ENCODE results near the gene KIAA1586. TPM values are rescaled to one million over a fixed set of nuclear protein-coding genes. Genes with fewer than 3 reads are reported as not detected.
"Not testable (repeated sequence)": the region's sequence is repeated elsewhere in the genome, so short reads cannot be mapped to it uniquely, and the experiment has no call there.

Gene KIAA1586
- total RNA-seq, 2 experiments from 2014 or later, result 14.1 to 15.0 TPM

- Mint-ChIP-seq H3K4me1 (no peaks in the 10 kb centered on the region), H3K36me3 (peaks cover 5% of the 10 kb centered on the region), H3K27ac (no peak overlapping the region), H3K27me3 (peaks cover 36% of the 10 kb centered on the region), H3K4me3 (no peak overlapping the region), H3K9me3 (ENCODE audit: low read depth) (peaks cover 12% of the 10 kb centered on the region)
- DNase-seq (no peak), ATAC-seq (no peak)
- CTCF ChIA-PET, result interaction anchor here (0.8 to 0.9 kb wide), 2 partner anchors 65 to 69 kb away, joined by 3 to 4 read pairs; no protein-coding TSS in a partner anchor
Measured at GRCh38 chr6:57024321-57024720, 22.2 kb upstream of the KIAA1586 start.

GRCh38 chr6:57024775-57025174 is 21.7 kb upstream of the KIAA1586 start:
- no peak for DNase-seq
- Mint-ChIP-seq H3K27me3 (peaks cover 34% of the 10 kb centered on the region), H3K36me3 (peaks cover 5% of the 10 kb centered on the region), H3K9me3 (ENCODE audit: low read depth) (peaks cover 12% of the 10 kb centered on the region), H3K4me3 (no peak overlapping the region), H3K27ac (no peak overlapping the region), H3K4me1 (no peaks in the 10 kb centered on the region)
- no peak for ATAC-seq
- CTCF ChIA-PET, result interaction anchor here (0.9 kb wide), 1 partner anchor 69 kb away, joined by 4 read pairs; no protein-coding TSS in a partner anchor

GRCh38 chr6:57026001-57026400 is 20.5 kb upstream of the KIAA1586 start:
- peaks cover 34% of the 10 kb centered on the region for H3K27me3 Mint-ChIP-seq
- H3K4me3 Mint-ChIP-seq, result no peak overlapping the region
- ATAC-seq, result no peak
- CTCF ChIA-PET, result interaction anchor here (1.1 kb wide), 1 partner anchor 239 kb away, joined by 3 read pairs; no protein-coding TSS in a partner anchor
- H3K36me3 Mint-ChIP-seq, result peaks cover 5% of the 10 kb centered on the region
- H3K4me1 Mint-ChIP-seq, result no peaks in the 10 kb centered on the region
- no peak for DNase-seq
- no peak overlapping the region for H3K27ac Mint-ChIP-seq
- peaks cover 12% of the 10 kb centered on the region for H3K9me3 Mint-ChIP-seq (ENCODE audit: low read depth)

- H3K4me3 Mint-ChIP-seq, result no peak overlapping the region
- no peak for DNase-seq
- no peak overlapping the region for H3K27ac Mint-ChIP-seq
- peaks cover 5% of the 10 kb centered on the region for H3K36me3 Mint-ChIP-seq
- peaks cover 37% of the 10 kb centered on the region for H3K27me3 Mint-ChIP-seq
- ATAC-seq, result no peak
- H3K4me1 Mint-ChIP-seq, result no peaks in the 10 kb centered on the region
- CTCF ChIA-PET, result no interaction called here
- peaks cover 12% of the 10 kb centered on the region for H3K9me3 Mint-ChIP-seq (ENCODE audit: low read depth)
Measured at GRCh38 chr6:57027301-57027700, 19.2 kb upstream of the KIAA1586 start.

- CTCF ChIA-PET, result no interaction called here
- ATAC-seq, result no peak
- H3K4me1 Mint-ChIP-seq, result no peaks in the 10 kb centered on the region
Measured at GRCh38 chr6:57029213-57029612, 17.3 kb upstream of the KIAA1586 start.

GRCh38 chr6:57033228-57033627 is 13.3 kb upstream of the KIAA1586 start:
- DNase-seq, result no peak
- H3K36me3 Mint-ChIP-seq, result no peaks in the 10 kb centered on the region
- H3K27me3 Mint-ChIP-seq, result peaks cover 49% of the 10 kb centered on the region
- no peaks in the 10 kb centered on the region for H3K4me1 Mint-ChIP-seq
- CTCF ChIA-PET, result no interaction called here
- no peak overlapping the region for H3K27ac Mint-ChIP-seq
- H3K4me3 Mint-ChIP-seq, result no peak overlapping the region
- ATAC-seq, result no peak
- no peaks in the 10 kb centered on the region for H3K9me3 Mint-ChIP-seq (ENCODE audit: low read depth)

More at GRCh38 chr6:57029213-57029612, 17.3 kb upstream of the KIAA1586 start:
- peaks cover 5% of the 10 kb centered on the region for H3K36me3 Mint-ChIP-seq
- H3K4me3 Mint-ChIP-seq, result no peak overlapping the region
- H3K27me3 Mint-ChIP-seq, result peaks cover 45% of the 10 kb centered on the region
- DNase-seq, result no peak
- no peak overlapping the region for H3K27ac Mint-ChIP-seq
- H3K9me3 Mint-ChIP-seq (ENCODE audit: low read depth), result peaks cover 11% of the 10 kb centered on the region

DNA sequence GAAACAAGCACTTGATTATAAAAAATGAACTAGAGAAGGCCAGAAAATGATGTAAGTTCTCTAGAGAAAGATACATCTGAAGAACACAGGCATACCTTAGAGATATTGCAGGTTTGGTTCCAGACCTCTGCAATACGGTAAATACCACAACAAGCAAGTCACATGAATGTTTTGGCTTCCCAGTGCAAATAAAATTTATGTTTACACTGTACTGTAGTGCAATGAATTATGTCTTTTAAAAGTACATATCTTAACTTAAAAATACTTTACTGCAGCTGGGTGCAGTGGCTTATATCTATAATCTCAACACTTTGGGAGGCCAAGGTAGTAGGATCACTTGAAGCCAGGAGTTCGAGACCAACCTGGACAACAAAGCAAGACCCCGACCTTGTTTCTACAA is 10.9 kb upstream of the KIAA1586 start:
- no peaks in the 10 kb centered on the region for H3K4me1 Mint-ChIP-seq
- CTCF ChIA-PET, result interaction anchor here (0.9 kb wide), 1 partner anchor 24 kb away, joined by 6 read pairs; no protein-coding TSS in a partner anchor
- no peak overlapping the region for H3K4me3 Mint-ChIP-seq
- ATAC-seq (no peak), DNase-seq (no peak)
- peaks cover 52% of the 10 kb centered on the region for H3K27me3 Mint-ChIP-seq
- H3K27ac Mint-ChIP-seq, result no peak overlapping the region
- H3K36me3 Mint-ChIP-seq, result no peaks in the 10 kb centered on the region
- H3K9me3 Mint-ChIP-seq (ENCODE audit: low read depth), result no peaks in the 10 kb centered on the region

DNA sequence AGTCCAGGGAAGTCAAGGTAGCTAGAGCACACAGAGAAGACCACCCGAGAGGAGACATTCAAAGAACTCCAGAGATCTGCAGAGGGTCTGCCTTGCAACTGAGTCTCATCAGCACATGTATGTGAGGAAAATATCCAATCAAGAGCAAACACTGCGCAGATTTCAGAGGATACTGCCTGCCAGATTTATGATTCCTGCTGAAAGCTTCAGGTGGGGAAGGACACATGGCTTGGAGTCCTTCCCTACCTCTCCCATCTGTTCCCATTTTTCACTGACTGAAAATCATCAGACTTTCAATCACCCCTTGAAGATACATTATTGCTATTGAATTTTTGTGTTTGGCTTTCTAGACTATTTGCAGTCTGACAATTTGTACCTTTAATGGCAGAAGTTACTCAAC is 7.6 kb upstream of the KIAA1586 start:
- H3K27me3 Mint-ChIP-seq, result peaks cover 62% of the 10 kb centered on the region
- H3K27ac Mint-ChIP-seq, result no peak overlapping the region
- ATAC-seq (no peak), DNase-seq (no peak)
- H3K4me3 Mint-ChIP-seq, result no peak overlapping the region
- CTCF ChIA-PET, result no interaction called here
- H3K9me3 Mint-ChIP-seq (ENCODE audit: low read depth), result no peaks in the 10 kb centered on the region
- H3K36me3 Mint-ChIP-seq, result no peaks in the 10 kb centered on the region
- H3K4me1 Mint-ChIP-seq, result no peaks in the 10 kb centered on the region

DNA sequence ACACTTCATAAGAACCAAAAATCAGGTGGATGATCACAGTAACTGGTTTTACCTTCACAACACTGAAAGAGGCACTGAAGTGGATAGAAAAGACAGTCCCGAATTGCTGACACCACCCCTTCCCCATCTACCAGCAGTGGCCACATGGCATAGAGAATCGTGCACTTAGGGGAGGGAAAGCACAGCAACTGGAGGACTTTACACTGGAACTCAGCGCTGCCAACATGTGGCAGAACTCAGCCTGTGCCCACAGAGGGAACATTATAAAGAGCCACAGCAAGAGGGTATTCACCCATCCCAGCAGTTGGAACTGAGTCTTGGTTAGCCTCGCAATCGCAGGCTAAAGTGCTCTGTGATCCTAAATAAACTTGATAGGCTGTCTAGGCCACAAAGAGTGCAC is 6.5 kb upstream of the KIAA1586 start:
- CTCF ChIA-PET, result no interaction called here
- Mint-ChIP-seq H3K9me3 (ENCODE audit: low read depth) (no peaks in the 10 kb centered on the region), H3K27ac (no peak overlapping the region), H3K4me1 (no peaks in the 10 kb centered on the region), H3K36me3 (no peaks in the 10 kb centered on the region), H3K4me3 (no peak overlapping the region), H3K27me3 (peaks cover 64% of the 10 kb centered on the region)
- ATAC-seq, result no peak
- DNase-seq, result no peak

- H3K27ac Mint-ChIP-seq; DNase-seq; H3K9me3 Mint-ChIP-seq (ENCODE audit: low read depth); ATAC-seq; H3K36me3 Mint-ChIP-seq; H3K4me3 Mint-ChIP-seq; CTCF ChIA-PET: not testable (repeated sequence)
- Mint-ChIP-seq H3K27me3 (peaks cover 47% of the 10 kb centered on the region), H3K4me1 (peaks cover 15% of the 10 kb centered on the region)
Measured at GRCh38 chr6:57044061-57044460, 2.4 kb upstream of the KIAA1586 start.

DNA sequence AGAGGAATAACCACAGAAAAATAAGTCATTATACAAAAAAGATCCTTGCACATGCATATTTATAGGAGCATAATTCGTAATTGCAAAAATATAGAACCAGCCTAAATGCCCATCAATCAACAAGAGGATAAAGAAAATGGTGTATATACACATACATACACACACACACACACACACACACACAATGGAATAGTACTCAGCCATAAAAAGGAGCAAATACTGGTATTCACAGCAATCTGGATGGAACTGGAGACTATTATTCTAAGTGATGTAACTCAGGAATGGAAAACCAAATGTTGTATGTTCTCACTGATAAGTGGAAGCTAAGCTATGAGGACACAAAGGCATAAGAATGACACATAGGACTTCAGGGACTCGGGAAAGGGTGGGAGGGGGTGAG is 1.9 kb upstream of the KIAA1586 start:
- H3K36me3 Mint-ChIP-seq, result peaks cover 13% of the 10 kb centered on the region
- no peak overlapping the region for H3K27ac Mint-ChIP-seq
- ATAC-seq (no peak), DNase-seq (no peak)
- H3K9me3 Mint-ChIP-seq (ENCODE audit: low read depth), result no peaks in the 10 kb centered on the region
- no peak overlapping the region for H3K4me3 Mint-ChIP-seq
- H3K27me3 Mint-ChIP-seq, result peaks cover 44% of the 10 kb centered on the region
- peaks cover 20% of the 10 kb centered on the region for H3K4me1 Mint-ChIP-seq
- CTCF ChIA-PET, result interaction anchor here (0.6 to 1.0 kb wide), 2 partner anchors 12 to 23 kb away, joined by 3 to 4 read pairs; no protein-coding TSS in a partner anchor

- H3K36me3 Mint-ChIP-seq, result peaks cover 26% of the 10 kb centered on the region
- H3K27me3 Mint-ChIP-seq, result peaks cover 32% of the 10 kb centered on the region
- ATAC-seq, result peak; percentile 16
- DNase-seq; H3K9me3 Mint-ChIP-seq (ENCODE audit: low read depth); H3K27ac Mint-ChIP-seq; H3K4me3 Mint-ChIP-seq; CTCF ChIA-PET: not testable (repeated sequence)
- peaks cover 22% of the 10 kb centered on the region for H3K4me1 Mint-ChIP-seq
Measured at GRCh38 chr6:57047257-57047585, 728 bp downstream of the KIAA1586 start.

DNA sequence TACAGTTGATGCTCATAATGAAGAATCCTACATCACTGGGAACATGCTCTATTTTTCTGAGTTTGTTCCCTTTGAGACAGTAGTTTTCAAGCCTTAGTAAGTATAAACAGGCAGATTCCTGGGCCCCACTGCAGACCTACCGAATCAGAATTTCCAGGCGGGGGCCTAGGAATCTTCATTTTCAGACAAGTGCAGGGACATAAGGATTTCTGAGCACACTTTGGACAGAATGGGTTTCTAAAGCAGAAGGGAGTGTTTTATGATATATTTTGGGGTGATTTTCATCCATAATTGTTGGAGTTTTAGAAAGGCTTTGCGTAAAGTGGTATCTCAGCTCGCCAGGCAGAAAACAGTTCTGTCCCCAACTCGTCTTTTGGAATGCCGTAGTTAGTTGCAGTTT is 1.4 kb downstream of the KIAA1586 start:
- CTCF ChIA-PET; ATAC-seq; DNase-seq; H3K9me3 Mint-ChIP-seq (ENCODE audit: low read depth): not testable (repeated sequence)
- Mint-ChIP-seq H3K36me3 (peaks cover 28% of the 10 kb centered on the region), H3K4me3 (peak overlapping the region; percentile 69), H3K4me1 (peaks cover 22% of the 10 kb centered on the region), H3K27me3 (peaks cover 28% of the 10 kb centered on the region), H3K27ac (peak overlapping the region; percentile 68)

DNA sequence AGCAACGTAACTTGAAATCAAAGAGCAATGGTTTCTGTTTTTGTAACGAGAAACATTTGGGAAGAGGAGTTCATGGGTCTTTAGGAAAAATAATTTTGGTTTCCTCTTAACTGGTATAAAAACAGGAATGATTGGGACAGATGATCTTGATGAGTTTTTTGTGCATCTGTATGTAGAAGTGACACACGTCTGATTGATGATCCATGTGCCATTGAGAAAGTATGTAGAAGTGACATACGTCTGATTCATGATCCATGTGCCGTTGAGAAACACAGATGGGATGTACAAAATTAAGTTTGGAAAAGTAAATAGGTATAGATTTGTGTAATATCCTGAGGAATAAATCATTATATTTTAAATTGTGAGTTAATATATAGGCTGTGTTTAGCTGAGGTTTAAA is 2.1 kb downstream of the KIAA1586 start:
- Mint-ChIP-seq H3K9me3 (ENCODE audit: low read depth) (no peaks in the 10 kb centered on the region), H3K4me3 (peak overlapping the region; percentile 69), H3K27ac (no peak overlapping the region), H3K27me3 (peaks cover 23% of the 10 kb centered on the region), H3K36me3 (peaks cover 34% of the 10 kb centered on the region), H3K4me1 (peaks cover 22% of the 10 kb centered on the region)
- CTCF ChIA-PET, result no interaction called here
- no peak for DNase-seq
- ATAC-seq, result no peak

- no peak overlapping the region for H3K27ac Mint-ChIP-seq
Measured at GRCh38 chr6:57063847-57064246, 17.4 kb downstream of the KIAA1586 start.

More at GRCh38 chr6:57063847-57064246, 17.4 kb downstream of the KIAA1586 start:
- CTCF ChIA-PET, result no interaction called here
- Mint-ChIP-seq H3K27me3 (no peaks in the 10 kb centered on the region), H3K36me3 (peaks cover 29% of the 10 kb centered on the region), H3K4me3 (no peak overlapping the region), H3K9me3 (ENCODE audit: low read depth) (no peaks in the 10 kb centered on the region), H3K4me1 (peaks cover 9% of the 10 kb centered on the region)
- ATAC-seq (no peak), DNase-seq (no peak)
